Pancreas (tissue), 10 donors: ENCODE results near the gene RAB3IL1. TPM values are rescaled to one million over a fixed set of nuclear protein-coding genes. Genes with fewer than 3 reads are reported as not detected.
A peak's percentile ranks its signal among the peaks of the same experiment; 100 is the strongest.

Experiments
- ATAC-seq, 4 donors: fragments of 200-7000 bp; cut with Tn5 transposase; one replicate each; pipeline versions ENCODE4 v1.8.0 to v1.9.1; 2020; ENCODE audit warnings: mild to moderate bottlenecking in 4 of 4, moderate library complexity in 4 of 4
- DNase-seq, 6 donors: peaks; one replicate each; pipeline ENCODE4 v3.0.0-alpha.2; 2020
- FAIRE-seq: peaks from 2 replicates; lab custom pipeline; 2012; peaks lifted over from hg19 to GRCh38; lab: Jason Lieb, UNC
- H3K27ac ChIP-seq, 4 donors: fragments of 200-600 bp; sonication (generic); 1 replicate in 3 of 4; 2 replicates in 1 of 4; pipeline versions ENCODE4 v1.5.0 to v1.8.0; 2020
- H3K27me3 ChIP-seq, 4 donors: fragments of 200-600 bp; one replicate each; pipeline ENCODE4 v1.8.0; 2021
- H3K36me3 ChIP-seq, 3 donors: fragments of 200-600 bp; sonication (generic) in 1 of 3; one replicate each; pipeline versions ENCODE4 v1.5.0 to v1.8.0; 2020 to 2021
- H3K4me1 ChIP-seq, 3 donors: fragments of 200-600 bp; one replicate each; pipeline ENCODE4 v1.8.0; 2021
- H3K4me3 ChIP-seq, 4 donors: fragments of 200-600 bp; sonication (generic) in 2 of 4; one replicate each; pipeline versions ENCODE4 v1.5.0 to v1.8.0; 2020 to 2021
- H3K9me3 ChIP-seq, 4 donors: fragments of 200-600 bp; one replicate each; pipeline ENCODE4 v1.8.0; 2021
- CTCF ChIP-seq, 4 donors: fragments of 200-600 bp; sonication (generic) in 3 of 4; IDR thresholded peaks; one replicate each; pipeline versions ENCODE4 v1.5.0 to v1.8.0; 2021; ENCODE audit warnings: antibody characterized with exemption in 4 of 4
- WGBS, 2 donors: extraction: QIAGEN DNeasy Blood & Tissue Kit; methylation state at CpG; one replicate each; pipeline ENCODE4 v1.1.7; 2013; 5-methylcytosine and 5-hydroxymethylcytosine counted together
- intact Hi-C, 3 donors: fragments of 100-400 bp; cut with DNase I; formaldehyde crosslinking; loops; one replicate each; pipeline versions ENCODE4 v1.11.1 to v1.14.2; 2022
- polyA plus RNA-seq, 2 donors: library from polyadenylated mRNA; stranded (reverse); fragments of 200-250 nt; gene quantifications; one replicate each; pipeline ENCODE4 v1.2.3, GENCODE V29; 2013
- total RNA-seq, 6 donors: library from RNA; stranded (reverse); fragmentation: NEBNext Ultra II Directional in 4 of 6; extraction: Animal tissue kit (Norgen Biotek cat#: 25700) in 4 of 6; gene quantifications; one replicate each; pipeline versions ENCODE4 v1.2.1 to v1.2.4, GENCODE V29; 2021 to 2023
- donor health status: healthy with polysubstance abuse.
- donor health status: DM: no; HTN: no; CAD: no; lungs with moderate emphysema.
- donor health status: DM: no; HTN: no; CAD: no.
- donor health status: control.
- donor health status: control.
- donor health status: Bipolar disorder and iron deficiency.
- donor health status: DM: yes; HTN: yes; CAD: no.
- donor health status: DM: no; HTN: no; CAD: no.
- donor health status: DM: no; HTN: no; CAD: no.
- donor health status: DM: yes; HTN: yes; CAD: no.

RAB3IL1 gene
- total and polyA plus RNA-seq, 8 donors, result 1.9 to 5.6 (median 3.2) TPM

- Histone ChIP-seq H3K4me3 (no peak overlapping the region), H3K27me3 (no peaks in the 10 kb centered on the region), H3K9me3 (no peaks in the 10 kb centered on the region), H3K36me3 (no peaks in the 10 kb centered on the region), H3K4me1 (peaks cover 0 to 7% (median 0%) of the 10 kb centered on the region in 3 donors), H3K27ac (no peak overlapping the region)
- no peak for ATAC-seq
- no peak for TF ChIP-seq CTCF (IDR thresholded peaks at IDR 0.05)
- intact Hi-C loops, result no loop called here
- no peak for FAIRE-seq
- DNase-seq, result no peak
- 91 to 93% methylated on average over 1 of the region's 1 CpG for WGBS, 2 donors
Measured at GRCh38 chr11:61927501-61927900, 10.1 kb upstream of the RAB3IL1 start.

- Histone ChIP-seq H3K9me3 (no peaks in the 10 kb centered on the region), H3K27me3 (no peaks in the 10 kb centered on the region), H3K4me1 (peaks cover 0 to 7% (median 0%) of the 10 kb centered on the region in 3 donors), H3K4me3 (no peak overlapping the region), H3K36me3 (no peaks in the 10 kb centered on the region), H3K27ac (no peak overlapping the region)
- no peak for TF ChIP-seq CTCF (IDR thresholded peaks at IDR 0.05)
- 93 to 98% methylated on average over 3 of the region's 3 CpGs for WGBS, 2 donors
- intact Hi-C loops, result no loop called here
- FAIRE-seq (no peak), ATAC-seq (no peak), DNase-seq (no peak)
Measured at GRCh38 chr11:61926235-61926634, 8.9 kb upstream of the RAB3IL1 start.

- DNase-seq (no peak), ATAC-seq (no peak), FAIRE-seq (no peak)
- H3K4me1 ChIP-seq, result peaks cover 0 to 7% (median 0%) of the 10 kb centered on the region in 3 donors
- H3K9me3 ChIP-seq, result no peaks in the 10 kb centered on the region
- no peaks in the 10 kb centered on the region for H3K36me3 ChIP-seq
- H3K27ac ChIP-seq, result no peak overlapping the region
- TF ChIP-seq CTCF (IDR thresholded peaks at IDR 0.05), result no peak
- H3K4me3 ChIP-seq, result no peak overlapping the region
- H3K27me3 ChIP-seq, result no peaks in the 10 kb centered on the region
- intact Hi-C loops, result no loop called here
- WGBS, 2 donors, result 82 to 87% methylated on average over 2 of the region's 2 CpGs
Measured at GRCh38 chr11:61925736-61926135, 8.4 kb upstream of the RAB3IL1 start.

- ATAC-seq, result no peak
- 71 to 81% methylated on average over 6 of the region's 6 CpGs for WGBS, 2 donors
- DNase-seq, result no peak
- Histone ChIP-seq H3K4me1 (peaks cover 0 to 7% (median 0%) of the 10 kb centered on the region in 3 donors), H3K9me3 (no peaks in the 10 kb centered on the region), H3K27ac (peak overlapping the region in 3 of 4 donors; percentile 24 to 66 (median 54)), H3K36me3 (no peaks in the 10 kb centered on the region), H3K27me3 (no peaks in the 10 kb centered on the region), H3K4me3 (no peak overlapping the region)
- intact Hi-C loops, result no loop called here
- TF ChIP-seq CTCF (IDR thresholded peaks at IDR 0.05), result no peak
- FAIRE-seq, result no peak
Measured at GRCh38 chr11:61924064-61924455, 6.7 kb upstream of the RAB3IL1 start.

- FAIRE-seq, result no peak
Measured at GRCh38 chr11:61923166-61924063, 6.0 kb upstream of the RAB3IL1 start.

More at GRCh38 chr11:61923166-61924063, 6.0 kb upstream of the RAB3IL1 start:
- peaks cover 0 to 7% (median 0%) of the 10 kb centered on the region in 3 donors for H3K4me1 ChIP-seq
- no peak overlapping the region for H3K4me3 ChIP-seq
- no peak for TF ChIP-seq CTCF (IDR thresholded peaks at IDR 0.05)
- no peaks in the 10 kb centered on the region for H3K9me3 ChIP-seq
- peak in 4 of 6 donors; percentile 44 to 87 (median 76) for DNase-seq
- peak overlapping the region in 3 of 4 donors; percentile 24 to 66 (median 54) for H3K27ac ChIP-seq
- WGBS, 2 donors, result 47 to 50% methylated on average over 18 of the region's 18 CpGs
- H3K36me3 ChIP-seq, result no peaks in the 10 kb centered on the region
- intact Hi-C loops, result no loop called here
- peak; percentile 38 to 97 (median 86) for ATAC-seq
- no peaks in the 10 kb centered on the region for H3K27me3 ChIP-seq
